Lung (tissue), 12 donors: ENCODE measurements around the gene ZNF536. TPM values are rescaled to one million over a fixed set of nuclear protein-coding genes. Genes with fewer than 3 reads are reported as not detected.

Experiments
- ATAC-seq: fragments of 200-7000 bp; cut with Tn5 transposase; one replicate; pipeline ENCODE4 v1.9.1; 2020; ENCODE audit warnings: moderate number of reproducible peaks; ENCODE audit not compliant: insufficient read depth, low FRiP score
- DNase-seq, 3 donors: peaks; one replicate each; pipeline ENCODE4 v3.0.0-alpha.2; 2013 to 2017
- H3K27ac ChIP-seq, 2 donors: one replicate each; pipeline ENCODE4 v1.5.1; 2013; ENCODE audit warnings: mild to moderate bottlenecking in 2 of 2, moderate library complexity in 2 of 2, control low read depth in 1 of 2, inconsistent platforms in 1 of 2, low read depth in 1 of 2, low read length in 1 of 2
- H3K27me3 ChIP-seq, 3 donors: one replicate each; pipeline ENCODE4 v1.5.1; 2013; ENCODE audit warnings: low read length in 2 of 3; ENCODE audit not compliant: control insufficient read depth in 3 of 3, insufficient read depth in 3 of 3
- H3K36me3 ChIP-seq, 4 donors: one replicate each; pipeline ENCODE4 v1.5.1; 2013; ENCODE audit warnings: low read length in 4 of 4, mild to moderate bottlenecking in 1 of 4, moderate library complexity in 1 of 4; ENCODE audit not compliant: control insufficient read depth in 4 of 4, insufficient read depth in 4 of 4
- H3K4me1 ChIP-seq, 5 donors: one replicate each; pipeline ENCODE4 v1.5.1; 2013; ENCODE audit warnings: low read length in 5 of 5, mild to moderate bottlenecking in 2 of 5, moderate library complexity in 1 of 5; ENCODE audit not compliant: control insufficient read depth in 5 of 5, insufficient read depth in 5 of 5
- H3K4me3 ChIP-seq: one replicate; pipeline ENCODE4 v1.5.1; 2013; ENCODE audit warnings: mild to moderate bottlenecking, control low read depth, moderate library complexity
- H3K9ac ChIP-seq, 2 donors: one replicate each; pipeline ENCODE4 v1.5.1; 2013; ENCODE audit warnings: low read length in 2 of 2, control low read depth in 1 of 2; ENCODE audit not compliant: insufficient read depth in 1 of 2
- H3K9me3 ChIP-seq, 4 donors: one replicate each; pipeline ENCODE4 v1.5.1; 2013; ENCODE audit warnings: low read length in 3 of 4, mild to moderate bottlenecking in 1 of 4, moderate library complexity in 1 of 4; ENCODE audit not compliant: control insufficient read depth in 4 of 4, insufficient read depth in 3 of 4
- CTCF ChIP-seq: IDR thresholded peaks from 2 replicates; pipeline ENCODE4 v1.5.1; 2012; ENCODE audit warnings: mild to moderate bottlenecking; ENCODE audit errors: control extremely low read depth, extremely low read depth
- WGBS, 2 donors: extraction: QIAGEN DNeasy Blood & Tissue Kit; methylation state at CpG; one replicate each; pipeline ENCODE4 v1.1.7; 2013; 5-methylcytosine and 5-hydroxymethylcytosine counted together
- polyA plus RNA-seq, 2 donors: library from polyadenylated mRNA; stranded (reverse); fragments of 200-250 nt; gene quantifications; one replicate each; pipeline ENCODE4 v1.2.1, GENCODE V29; 2013
- total RNA-seq, 2 donors: library from RNA; depleted of rRNA in 1 of 2; stranded (reverse); fragments of >200 nt in 1 of 2; gene quantifications; one replicate each; pipeline ENCODE4 v1.2.1, GENCODE V29; 2014 to 2021
- donor health status: control.
- donor health status: control.
- donor health status: Bipolar disorder and iron deficiency.
- donor health status: healthy.
- donor health status: DM: yes; HTN: yes; CAD: no.

ZNF536 gene
- total and polyA plus RNA-seq, 4 donors = 0.07 to 5.6 (median 0.21) TPM

GRCh38 chr19:30446850-30447552, 74.8 kb downstream of the ZNF536 start:
- ATAC-seq (no peak), DNase-seq (peak; percentile 36 to 68 (median 68))
- H3K4me1 ChIP-seq = peaks cover 0 to 48% (median 6%) of the 10 kb centered on the region in 5 donors
- no peak for TF ChIP-seq CTCF
- H3K9ac ChIP-seq = peak overlapping the region in 1 of 2 donors; percentile 40
- WGBS, 2 donors = 66 to 78% methylated on average over 10 of the region's 10 CpGs
- H3K4me3 ChIP-seq = no peak overlapping the region
- no peaks in the 10 kb centered on the region for H3K36me3 ChIP-seq
- peaks cover 0 to 6% (median 0%) of the 10 kb centered on the region in 4 donors for H3K9me3 ChIP-seq
- H3K27me3 ChIP-seq = peaks cover 0 to 11% (median 0%) of the 10 kb centered on the region in 3 donors
- H3K27ac ChIP-seq = no peak overlapping the region

- no peak for ATAC-seq
- no peak overlapping the region for H3K4me3 ChIP-seq
- peaks cover 0 to 11% (median 0%) of the 10 kb centered on the region in 3 donors for H3K27me3 ChIP-seq
- H3K4me1 ChIP-seq = peaks cover 0 to 48% (median 6%) of the 10 kb centered on the region in 5 donors
- no peak overlapping the region for H3K27ac ChIP-seq
- H3K9me3 ChIP-seq = peaks cover 0 to 6% (median 0%) of the 10 kb centered on the region in 4 donors
- no peak for TF ChIP-seq CTCF
- WGBS, 2 donors = 73 to 76% methylated on average over 4 of the region's 4 CpGs
- no peak for DNase-seq
- no peaks in the 10 kb centered on the region for H3K36me3 ChIP-seq
- no peak overlapping the region for H3K9ac ChIP-seq
These were observed 75.3 kb downstream of the ZNF536 start for GRCh38 chr19:30447553-30447870.

- Histone ChIP-seq H3K4me3 (no peak overlapping the region), H3K9ac (peak overlapping the region in 1 of 2 donors; percentile 56), H3K27me3 (peaks cover 0 to 11% (median 0%) of the 10 kb centered on the region in 3 donors), H3K27ac (no peak overlapping the region), H3K36me3 (peaks cover 0 to under 1% (median 0%) of the 10 kb centered on the region in 4 donors), H3K4me1 (peaks cover 0 to 48% (median 6%) of the 10 kb centered on the region in 5 donors), H3K9me3 (peaks cover 0 to 6% (median 0%) of the 10 kb centered on the region in 4 donors)
- peak; percentile 47 to 78 (median 73) for DNase-seq
- WGBS, 2 donors = 61 to 73% methylated on average over 9 of the region's 9 CpGs
- no peak for TF ChIP-seq CTCF
- no peak for ATAC-seq
These were observed 76.3 kb downstream of the ZNF536 start for GRCh38 chr19:30448386-30449077.
